Spleen (tissue), 7 donors: ENCODE data around the gene PTTG1IP.

Experiments
- POLR2A ChIP-seq, 3 donors: fragments of 450-650 bp; IDR thresholded peaks; one replicate each; pipeline ENCODE4 v1.5.1; 2017; ENCODE audit warnings: antibody characterized with exemption in 3 of 3, mild to moderate bottlenecking in 1 of 3
- POLR2AphosphoS5 ChIP-seq, 3 donors: sonication (generic); formaldehyde crosslinking; IDR thresholded peaks; one replicate each; pipeline ENCODE4 v1.5.1; 2017; ENCODE audit warnings: antibody characterized with exemption in 3 of 3
- TF ChIP-seq, protein P1 (sequence below), 11 experiments: fragments of 200-600 bp in 7 of 11; fragments of 450-650 bp in 4 of 11; sonication (generic) in 4 of 11; IDR thresholded peaks in 8 of 11; conservative IDR thresholded peaks in 3 of 11; 1 replicate in 7 of 11; 2 replicates in 4 of 11; pipeline versions ENCODE4 v1.4.0 to v1.8.0; 2016 to 2021; ENCODE audit warnings: antibody characterized with exemption in 11 of 11, inconsistent platforms in 4 of 11, mild to moderate bottlenecking in 1 of 11
- donor health status: DM: no; HTN: no; CAD: no; lungs with moderate emphysema.
- donor health status: DM: no; HTN: no; CAD: no.
- donor health status: DM: no; HTN: no; CAD: no.

DNA sequence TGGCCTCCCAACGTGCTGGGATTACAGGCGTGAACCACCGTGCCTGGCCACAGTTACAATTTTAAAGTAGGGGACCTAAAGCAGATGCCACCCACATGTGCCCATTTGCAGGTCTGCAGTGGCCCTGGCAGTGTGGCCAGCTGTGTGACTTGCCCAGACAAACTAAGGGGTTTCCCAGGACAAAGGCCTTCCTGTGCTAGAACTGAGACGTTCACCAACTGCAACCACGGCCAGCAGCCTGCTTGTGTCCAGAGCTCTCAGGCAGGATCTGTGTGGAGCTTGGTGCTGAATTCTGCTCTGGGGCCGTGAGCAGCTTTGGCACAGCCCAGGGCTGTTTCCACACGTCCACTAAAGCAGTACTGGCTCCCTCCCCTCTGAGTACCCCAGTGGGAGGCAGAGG, 10.6 kb upstream of the PTTG1IP start:
- TF ChIP-seq, protein P1, sequence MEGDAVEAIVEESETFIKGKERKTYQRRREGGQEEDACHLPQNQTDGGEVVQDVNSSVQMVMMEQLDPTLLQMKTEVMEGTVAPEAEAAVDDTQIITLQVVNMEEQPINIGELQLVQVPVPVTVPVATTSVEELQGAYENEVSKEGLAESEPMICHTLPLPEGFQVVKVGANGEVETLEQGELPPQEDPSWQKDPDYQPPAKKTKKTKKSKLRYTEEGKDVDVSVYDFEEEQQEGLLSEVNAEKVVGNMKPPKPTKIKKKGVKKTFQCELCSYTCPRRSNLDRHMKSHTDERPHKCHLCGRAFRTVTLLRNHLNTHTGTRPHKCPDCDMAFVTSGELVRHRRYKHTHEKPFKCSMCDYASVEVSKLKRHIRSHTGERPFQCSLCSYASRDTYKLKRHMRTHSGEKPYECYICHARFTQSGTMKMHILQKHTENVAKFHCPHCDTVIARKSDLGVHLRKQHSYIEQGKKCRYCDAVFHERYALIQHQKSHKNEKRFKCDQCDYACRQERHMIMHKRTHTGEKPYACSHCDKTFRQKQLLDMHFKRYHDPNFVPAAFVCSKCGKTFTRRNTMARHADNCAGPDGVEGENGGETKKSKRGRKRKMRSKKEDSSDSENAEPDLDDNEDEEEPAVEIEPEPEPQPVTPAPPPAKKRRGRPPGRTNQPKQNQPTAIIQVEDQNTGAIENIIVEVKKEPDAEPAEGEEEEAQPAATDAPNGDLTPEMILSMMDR (IDR thresholded peaks at IDR 0.05 in 8 of 11, conservative IDR thresholded peaks at IDR 0.05 in 3 of 11), result no peak
- no peak for TF ChIP-seq POLR2A (IDR thresholded peaks at IDR 0.05)
- TF ChIP-seq POLR2AphosphoS5 (IDR thresholded peaks at IDR 0.05), result peak in 1 of 3 donors; percentile 41
